ENCODE measurements around the gene RAB41.
"Not testable (repeated sequence)": the region's sequence is repeated elsewhere in the genome, so short reads cannot be mapped to it uniquely, and the experiment has no call there.

RAB41 gene

GRCh38 chrX:70260104-70260503, 21.9 kb upstream of the RAB41 start, which contains the start of gene P2RY4:
P2RY4 (minus strand) TSS chrX:70260204; CDS start chrX:70259624, 580 bp downstream.
- DNase-seq (ENCODE audit: low spot score) = no peak
- in situ Hi-C loops (cut with MboI; ENCODE audit: low sequenced_read_pairs, unreplicated experiment) = no loop called here
- no peak for TF ChIP-seq CTCF (IDR thresholded peaks at IDR 0.05; ENCODE audit: borderline replicate concordance, control extremely low read depth, extremely low read depth, insufficient read depth, missing control alignments)

GRCh38 chrX:70262952-70263567, 18.9 kb upstream of the RAB41 start:
- in situ Hi-C loops (cut with MboI; ENCODE audit: low sequenced_read_pairs, unreplicated experiment) = no loop called here
- TF ChIP-seq CTCF (IDR thresholded peaks at IDR 0.05; ENCODE audit: borderline replicate concordance, control extremely low read depth, extremely low read depth, insufficient read depth, missing control alignments) = peak; percentile 29
- DNase-seq (ENCODE audit: low spot score) = no peak

GRCh38 chrX:70264784-70265183, 17.2 kb upstream of the RAB41 start:
- in situ Hi-C loops (cut with MboI; ENCODE audit: low sequenced_read_pairs, unreplicated experiment) = no loop called here
- DNase-seq (ENCODE audit: low spot score) = no peak
- no peak for TF ChIP-seq CTCF (IDR thresholded peaks at IDR 0.05; ENCODE audit: borderline replicate concordance, control extremely low read depth, extremely low read depth, insufficient read depth, missing control alignments)

- in situ Hi-C loops (cut with MboI; ENCODE audit: low sequenced_read_pairs, unreplicated experiment) = no loop called here
- no peak for DNase-seq (ENCODE audit: low spot score)
- no peak for TF ChIP-seq CTCF (IDR thresholded peaks at IDR 0.05; ENCODE audit: borderline replicate concordance, control extremely low read depth, extremely low read depth, insufficient read depth, missing control alignments)
Measured at GRCh38 chrX:70268034-70268433, 13.9 kb upstream of the RAB41 start, which contains the start of gene ARR3. ARR3 (plus strand) TSS chrX:70268334; CDS start chrX:70269386, 1,052 bp downstream.

GRCh38 chrX:70274029-70274428, 7.9 kb upstream of the RAB41 start:
- in situ Hi-C loops (cut with MboI; ENCODE audit: low sequenced_read_pairs, unreplicated experiment); DNase-seq (ENCODE audit: low spot score): not testable (repeated sequence)

- in situ Hi-C loops (cut with MboI; ENCODE audit: low sequenced_read_pairs, unreplicated experiment) = no loop called here
- no peak for DNase-seq (ENCODE audit: low spot score)
- TF ChIP-seq CTCF (IDR thresholded peaks at IDR 0.05; ENCODE audit: borderline replicate concordance, control extremely low read depth, extremely low read depth, insufficient read depth, missing control alignments) = no peak
Measured at GRCh38 chrX:70279081-70279480, 2.9 kb upstream of the RAB41 start.

GRCh38 chrX:70280573-70280972, 1.4 kb upstream of the RAB41 start:
- in situ Hi-C loops (cut with MboI; ENCODE audit: low sequenced_read_pairs, unreplicated experiment) = no loop called here
- no peak for TF ChIP-seq CTCF (IDR thresholded peaks at IDR 0.05; ENCODE audit: borderline replicate concordance, control extremely low read depth, extremely low read depth, insufficient read depth, missing control alignments)
- DNase-seq (ENCODE audit: low spot score) = no peak

All from GM13976 (cell line).